Raji (cell line): ENCODE measurements around the gene COL2A1.

Source experiments
- POLR2A ChIP-seq: IDR thresholded peaks from 2 replicates; pipeline ENCODE4 v1.6.1; 2011; ENCODE audit warnings: low read depth, low read length, control low read depth; ENCODE audit not compliant: insufficient read depth

Gene COL2A1

DNA sequence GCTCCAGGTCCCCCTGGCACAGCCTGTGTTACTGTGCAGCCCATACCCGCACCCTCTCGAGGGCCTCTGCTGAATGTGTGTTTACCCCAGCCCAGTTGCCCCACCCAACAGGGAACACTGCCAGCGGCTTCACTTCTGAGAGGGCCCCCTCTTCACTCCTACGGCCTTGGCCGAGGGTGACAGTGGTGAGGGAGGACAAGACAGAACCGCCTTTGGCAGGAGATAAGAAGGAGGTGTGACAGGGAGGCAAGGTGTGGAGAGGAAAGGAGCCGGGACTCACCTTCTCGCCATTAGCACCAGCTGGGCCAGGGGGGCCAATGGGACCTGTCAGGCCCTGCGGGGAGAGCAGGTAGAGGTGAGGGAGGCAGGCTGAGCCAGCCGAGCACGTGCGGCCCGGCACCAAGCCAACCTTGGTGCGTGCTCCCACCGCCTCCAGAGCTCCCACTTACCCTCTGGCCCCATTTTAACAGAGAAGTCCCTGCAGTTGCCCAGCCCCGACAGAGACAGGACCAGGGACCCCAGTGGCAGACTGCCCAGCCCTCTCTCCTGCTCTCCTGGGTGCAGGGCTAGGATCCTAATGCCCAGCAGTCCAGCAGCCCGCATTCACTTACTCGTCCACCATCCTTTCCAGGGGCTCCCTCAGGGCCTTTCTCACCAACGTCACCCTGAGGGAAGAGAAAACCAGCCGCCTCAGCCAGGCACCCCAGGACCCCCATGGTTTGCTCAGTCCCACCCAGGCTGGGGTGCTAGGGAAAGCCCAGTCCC lies 22.6 kb downstream of the COL2A1 start:
- no peak for TF ChIP-seq POLR2A

DNA sequence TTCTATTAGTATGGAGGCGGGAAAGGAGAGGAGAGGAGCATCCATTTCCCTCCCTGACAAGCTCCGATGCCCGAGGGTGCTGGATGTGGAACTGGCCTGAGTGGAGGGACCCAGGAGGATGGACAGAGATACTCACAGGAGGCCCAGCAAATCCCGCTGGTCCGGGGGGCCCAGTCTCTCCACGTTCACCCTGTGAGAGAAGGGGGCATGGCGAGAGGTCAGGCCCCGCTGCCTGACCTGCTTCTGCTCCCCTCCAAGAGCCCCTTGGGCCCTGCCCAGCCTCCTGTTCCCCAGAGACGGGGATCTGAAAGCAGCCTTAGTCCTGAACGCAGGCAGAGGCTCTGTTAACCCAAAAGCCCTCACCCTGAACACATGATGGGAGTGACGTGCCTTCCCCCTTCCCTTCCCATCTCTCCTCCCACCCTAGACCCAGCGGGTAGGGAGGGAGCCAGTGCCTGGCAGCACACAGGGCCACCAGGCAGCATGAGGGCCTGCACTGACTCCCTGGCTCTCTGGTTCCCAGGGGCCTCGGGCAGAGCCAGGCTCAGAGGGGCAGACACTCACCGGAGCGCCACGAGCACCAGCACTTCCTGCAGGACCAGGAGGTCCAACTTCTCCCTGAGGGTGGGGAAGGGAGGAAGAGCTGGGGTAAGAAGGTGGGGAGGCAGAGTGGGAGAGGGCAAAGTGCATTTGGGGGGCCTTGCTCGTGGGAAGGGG lies 23.3 kb downstream of the COL2A1 start:
- TF ChIP-seq POLR2A = no peak

DNA sequence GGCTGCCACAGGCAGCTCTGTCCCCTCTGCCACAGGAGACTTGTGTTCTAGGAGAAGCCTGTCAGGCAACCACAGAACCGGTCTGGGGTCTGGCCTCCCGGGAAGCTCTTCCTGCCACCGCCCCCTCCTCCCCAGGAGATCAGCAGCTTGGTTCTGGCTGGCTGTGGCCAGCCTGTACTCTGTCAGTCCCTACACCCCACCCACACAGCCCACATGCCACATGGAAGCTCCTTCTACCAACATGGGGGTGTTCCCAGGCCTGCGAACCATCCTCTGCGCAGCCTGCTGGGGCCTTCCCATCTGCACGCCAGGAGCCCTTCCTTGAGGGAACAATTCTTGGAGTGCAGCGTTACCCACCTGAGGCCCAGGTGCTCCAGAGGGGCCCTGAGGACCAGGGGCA lies 24.1 kb downstream of the COL2A1 start:
- no peak for TF ChIP-seq POLR2A

DNA sequence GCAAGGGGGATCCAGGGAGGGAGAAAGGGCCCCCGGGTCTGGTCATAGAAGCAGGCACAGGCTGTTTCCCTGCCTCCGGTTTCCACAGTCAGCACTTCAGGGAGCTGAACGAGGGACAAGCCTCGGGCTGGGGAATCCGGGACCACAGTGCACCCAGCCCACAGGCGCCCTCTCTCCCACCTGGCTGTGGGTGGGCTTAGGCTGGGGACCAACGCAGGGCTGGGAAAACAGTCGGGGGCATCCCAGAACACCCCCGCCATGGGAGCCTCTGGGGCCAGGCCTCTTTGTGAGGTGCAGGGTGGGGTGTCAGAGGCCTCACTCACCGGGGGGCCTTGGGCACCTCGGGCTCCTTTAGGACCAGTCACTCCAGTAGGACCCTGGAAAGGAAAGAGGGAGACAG lies 24.6 kb downstream of the COL2A1 start:
- TF ChIP-seq POLR2A = no peak

DNA sequence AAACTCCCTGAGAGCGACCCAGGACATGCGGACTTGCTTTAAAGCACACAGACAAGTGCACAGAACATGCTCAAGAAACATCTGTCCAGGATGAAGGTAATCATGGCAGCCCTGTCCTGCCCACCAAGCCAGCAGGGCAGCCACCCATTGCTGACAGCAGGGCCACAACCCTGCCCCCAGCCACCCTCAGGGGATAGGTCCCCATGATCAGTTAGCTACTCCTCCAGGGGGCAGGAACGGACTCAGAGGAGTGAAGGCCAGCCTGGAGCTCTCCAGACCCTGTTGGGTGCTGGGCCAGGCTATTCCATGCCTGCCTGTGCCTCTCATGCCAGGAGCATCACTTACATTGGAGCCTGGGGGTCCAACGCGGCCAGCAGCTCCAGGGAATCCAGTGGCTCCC lies 25.1 kb downstream of the COL2A1 start:
- no peak for TF ChIP-seq POLR2A

DNA sequence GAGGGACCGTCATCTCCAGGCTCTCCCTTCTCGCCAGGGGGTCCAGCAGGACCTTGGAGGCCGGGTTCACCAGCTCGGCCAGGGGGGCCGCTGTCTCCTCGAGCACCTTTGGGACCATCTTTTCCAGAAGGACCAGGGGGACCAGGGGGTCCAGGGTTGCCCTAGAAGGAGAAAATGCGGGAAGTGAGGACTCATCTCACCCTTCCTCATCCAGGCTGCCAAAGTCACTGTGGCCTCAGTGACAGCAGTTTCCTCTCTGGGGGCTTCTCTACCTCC lies 25.7 kb downstream of the COL2A1 start:
- no peak for TF ChIP-seq POLR2A

DNA sequence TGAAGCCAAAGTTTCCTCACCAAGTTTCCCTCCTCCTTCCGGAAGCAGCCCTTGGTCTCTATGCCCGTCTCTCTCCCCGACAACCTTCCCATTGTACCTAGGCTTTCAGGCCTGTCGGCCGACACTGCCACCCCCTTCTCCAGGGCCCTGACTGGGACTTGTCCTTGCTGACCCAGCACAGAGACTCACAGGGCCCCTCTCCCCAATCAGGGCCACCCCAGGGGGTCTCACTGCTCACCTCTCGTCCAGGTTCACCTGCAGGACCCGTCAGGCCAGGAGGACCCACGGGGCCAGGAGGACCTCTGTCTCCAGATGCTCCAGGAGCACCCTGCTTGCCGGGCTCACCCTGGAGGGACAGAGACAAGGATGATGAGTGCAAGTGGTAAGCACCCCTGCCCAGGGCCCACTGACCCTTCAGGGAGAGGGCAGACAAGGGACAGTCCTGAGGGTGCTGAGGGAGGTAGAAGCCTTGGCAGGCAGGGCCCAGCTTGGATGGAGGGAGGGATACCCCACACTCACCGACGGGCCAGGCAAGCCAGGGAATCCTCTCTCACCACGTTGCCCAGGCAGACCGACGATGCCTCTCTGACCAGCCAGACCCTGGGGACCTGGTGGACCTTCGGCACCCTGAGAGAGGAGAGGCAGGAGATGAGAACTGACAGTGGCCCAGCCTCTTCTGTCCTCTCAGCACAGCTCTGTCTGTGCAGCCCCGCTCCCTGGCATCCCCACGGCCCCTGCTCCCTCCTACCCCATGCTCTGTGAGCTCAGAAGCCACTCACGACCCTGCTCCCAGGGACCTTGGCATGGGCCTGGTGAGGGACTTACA lies 26.3 kb downstream of the COL2A1 start:
- no peak for TF ChIP-seq POLR2A

DNA sequence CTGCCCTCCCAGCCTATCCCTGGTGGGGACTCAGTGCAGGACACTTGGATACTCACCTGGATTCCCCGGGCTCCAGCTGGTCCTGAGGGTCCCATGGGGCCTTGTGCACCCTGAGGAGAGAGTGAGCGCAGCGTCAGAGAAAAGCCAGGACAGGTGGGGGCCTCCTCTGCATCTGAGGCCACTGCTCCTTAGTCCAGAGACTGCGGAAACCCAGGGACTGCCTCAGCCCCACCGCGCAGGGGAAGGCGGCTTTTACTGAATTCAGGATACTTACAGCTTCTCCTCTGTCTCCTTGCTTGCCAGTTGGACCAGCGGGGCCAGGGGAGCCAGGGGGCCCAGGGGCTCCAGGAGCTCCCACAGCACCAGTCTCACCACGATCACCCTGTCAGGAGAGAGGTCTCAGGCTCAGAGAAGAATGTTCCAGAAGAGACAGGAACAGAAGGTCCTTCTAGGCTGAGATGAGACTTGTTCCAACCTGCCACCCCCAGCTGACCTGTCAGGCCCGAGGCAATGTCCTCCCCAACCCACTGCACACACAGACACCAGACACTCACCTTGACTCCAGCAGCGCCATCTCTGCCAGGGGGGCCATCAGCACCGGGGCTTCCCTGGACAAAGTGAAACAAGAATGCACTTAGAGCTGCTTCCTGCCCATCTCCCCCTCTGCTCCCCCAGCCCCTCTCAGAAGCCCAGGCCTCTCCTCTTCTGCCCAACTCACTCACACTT lies 27.1 kb downstream of the COL2A1 start:
- TF ChIP-seq POLR2A = no peak

DNA sequence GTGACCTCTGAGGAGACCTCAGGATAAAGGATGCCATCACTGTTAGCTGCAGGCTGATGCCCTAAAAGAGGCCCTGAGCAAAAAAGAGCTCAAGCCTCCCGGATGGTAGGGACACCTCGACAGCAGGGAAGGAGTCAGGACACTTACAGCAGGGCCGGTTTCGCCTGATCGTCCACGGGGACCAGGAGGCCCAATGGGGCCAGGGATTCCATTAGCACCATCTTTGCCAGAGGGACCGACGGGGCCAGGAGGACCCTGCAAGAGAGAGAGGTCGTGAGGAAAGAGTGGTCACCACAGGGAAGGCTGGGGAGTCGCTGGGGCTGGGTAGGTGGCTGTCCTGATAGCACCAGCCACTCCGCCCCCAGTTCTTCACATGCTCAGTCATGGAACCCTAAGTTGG lies 28.5 kb downstream of the COL2A1 start:
- TF ChIP-seq POLR2A = no peak

DNA sequence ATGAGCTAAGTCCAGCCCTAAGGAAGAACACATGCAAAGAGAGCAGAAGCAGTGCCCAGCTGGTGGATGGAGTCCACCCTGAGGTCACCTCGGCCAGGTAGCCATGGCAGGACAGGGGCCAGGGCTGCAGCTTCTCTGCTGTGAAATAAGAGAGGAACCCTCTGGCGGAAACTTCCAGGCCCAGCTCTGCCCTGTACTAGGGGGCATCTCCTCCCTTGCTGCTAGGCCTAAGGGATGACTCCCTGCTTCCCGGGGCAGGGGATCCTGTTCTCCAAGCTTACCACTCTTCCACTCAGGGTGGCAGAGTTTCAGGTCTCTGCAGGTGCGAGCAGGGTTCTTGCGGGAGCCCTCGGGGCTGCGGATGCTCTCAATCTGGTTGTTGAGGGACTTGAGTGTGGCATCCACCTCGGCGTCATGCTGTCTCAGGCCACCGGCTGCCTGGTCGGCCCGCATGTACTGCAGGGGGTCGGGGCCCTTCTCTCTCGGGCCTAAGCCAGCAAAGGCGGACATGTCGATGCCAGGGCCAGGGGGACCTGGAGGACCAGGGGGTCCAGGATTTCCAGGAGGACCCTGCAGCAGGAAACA lies 29.1 kb downstream of the COL2A1 start:
- no peak for TF ChIP-seq POLR2A

DNA sequence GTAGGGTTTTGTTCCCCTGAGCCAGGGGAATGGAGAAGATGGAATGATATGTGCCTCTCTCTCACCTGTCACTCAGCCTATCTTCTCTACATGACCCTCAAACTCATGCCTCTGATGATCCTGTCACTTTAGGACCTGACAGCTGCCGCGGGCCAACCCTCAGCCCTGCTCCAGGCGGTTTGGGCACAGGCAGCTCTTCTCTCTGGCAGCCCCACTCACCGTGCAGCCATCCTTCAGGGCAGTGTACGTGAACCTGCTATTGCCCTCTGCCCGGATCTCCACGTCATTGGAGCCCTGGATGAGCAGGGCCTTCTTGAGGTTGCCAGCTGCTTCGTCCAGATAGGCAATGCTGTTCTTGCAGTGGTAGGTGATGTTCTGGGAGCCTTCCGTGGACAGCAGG lies 30.4 kb downstream of the COL2A1 start:
- TF ChIP-seq POLR2A = no peak

DNA sequence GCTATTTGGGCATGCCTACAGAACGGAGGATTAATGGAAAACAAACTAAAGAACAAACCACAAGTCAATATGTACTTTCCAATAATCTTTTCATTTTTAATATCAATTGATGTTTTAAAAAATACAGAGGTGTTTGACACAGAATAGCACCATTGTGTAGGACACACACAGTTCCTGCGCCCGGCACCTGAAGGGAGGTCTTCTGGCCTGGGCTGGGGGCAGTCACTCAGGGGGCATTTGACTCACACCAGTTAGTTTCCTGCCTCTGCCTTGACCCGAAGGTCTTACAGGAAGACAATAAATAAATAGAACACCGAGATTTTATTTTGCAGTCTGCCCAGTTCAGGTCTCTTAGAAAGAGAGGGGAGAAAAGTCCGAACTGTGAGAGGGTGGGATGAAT lies 31.4 kb downstream of the COL2A1 start:
- no peak for TF ChIP-seq POLR2A

DNA sequence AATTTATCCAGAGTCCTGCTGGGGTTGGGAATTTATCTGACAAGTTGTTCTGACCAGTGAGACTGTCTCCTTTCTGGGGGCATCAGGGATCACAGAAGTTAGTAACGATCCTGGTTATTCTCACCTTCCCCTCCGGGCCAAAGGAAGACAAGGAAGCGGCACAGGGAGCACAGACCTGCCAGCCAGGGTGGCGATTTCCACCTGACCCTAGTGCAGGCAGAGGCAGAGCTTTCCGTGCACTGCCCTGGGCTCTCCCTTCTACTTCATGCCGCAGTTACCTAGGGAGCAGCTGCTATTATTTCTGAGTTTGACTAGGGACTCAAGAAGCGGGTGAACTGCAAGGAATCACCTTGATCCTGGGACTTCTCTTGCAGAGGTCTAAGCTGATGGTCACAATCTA lies 33.4 kb downstream of the COL2A1 start:
- TF ChIP-seq POLR2A = no peak

DNA sequence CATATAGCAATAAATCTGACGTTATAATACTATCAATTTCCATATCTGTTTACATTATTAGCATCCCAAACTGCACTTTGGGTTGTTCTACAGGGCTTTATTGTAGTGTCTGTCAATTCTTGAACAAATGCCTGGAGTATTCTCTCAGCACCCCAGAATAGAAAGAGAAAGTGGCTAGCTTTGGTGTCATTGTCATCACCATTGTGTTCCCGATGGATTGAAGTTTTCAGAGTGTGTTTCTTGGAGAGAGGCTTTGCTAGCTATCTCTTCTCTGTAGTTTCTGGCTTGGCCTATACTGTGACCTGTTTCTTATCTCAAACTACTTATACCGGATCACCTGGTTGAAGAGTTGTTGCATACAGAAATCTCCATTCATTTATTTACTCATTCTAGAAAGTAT lies 34.4 kb downstream of the COL2A1 start:
- TF ChIP-seq POLR2A = no peak
